DMS 273 treated with DMSO at 0.1 percent for 48 hours (cell line): Measurements from ENCODE around the gene ITGA1.
"Not testable (repeated sequence)": the region's sequence is repeated elsewhere in the genome, so short reads cannot be mapped to it uniquely, and the experiment has no call there.

Experiments used
- DNase-seq: peaks from one replicate; lab custom pipeline; 2025; lab: John Stamatoyannopoulos, UW

ITGA1 gene

DNA sequence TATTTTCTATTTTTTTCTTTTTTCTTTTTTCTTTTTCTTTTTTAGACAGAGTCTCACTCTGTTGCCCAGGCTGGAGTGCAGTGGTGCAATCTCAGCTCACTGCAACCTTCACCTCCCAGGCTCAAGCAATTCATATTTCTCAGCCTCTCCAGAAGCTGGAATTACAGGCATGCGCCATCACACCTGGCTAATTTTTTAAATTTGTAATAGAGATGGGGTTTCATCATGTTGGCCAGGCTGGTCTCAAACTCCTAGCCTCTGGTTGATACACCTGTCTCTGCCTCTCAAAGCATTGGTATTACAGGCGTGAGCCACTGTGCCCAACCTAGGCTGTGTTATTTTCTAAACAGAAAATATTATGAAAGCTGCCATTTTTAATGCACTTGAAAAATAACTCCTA lies 78.3 kb downstream of the ITGA1 start:
- not testable (repeated sequence) for DNase-seq

- no peak for DNase-seq
These were observed 80.1 kb downstream of the ITGA1 start for GRCh38 chr5:52867809-52868208.

- DNase-seq, result no peak
These were observed 80.7 kb downstream of the ITGA1 start for GRCh38 chr5:52868417-52868816.

DNA sequence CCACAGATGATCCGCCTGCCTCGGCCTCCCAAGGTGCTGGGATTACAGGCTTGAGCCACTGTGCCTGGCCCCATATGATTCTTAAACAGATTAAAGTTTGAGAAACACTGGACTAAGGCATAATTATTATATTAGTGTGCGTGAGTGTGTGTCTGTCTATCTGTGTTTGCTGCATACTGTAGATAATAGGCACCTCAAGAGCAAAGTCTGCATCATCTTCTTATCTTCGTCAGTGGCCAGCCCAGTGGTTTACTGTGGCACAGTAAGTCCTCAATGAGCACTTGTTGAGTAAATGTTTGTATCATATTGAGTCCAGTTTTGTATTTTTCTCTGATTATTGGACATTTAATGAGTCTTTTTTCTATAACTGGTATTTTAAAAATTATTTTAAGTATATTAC lies 81.7 kb downstream of the ITGA1 start:
- DNase-seq, result no peak

DNA sequence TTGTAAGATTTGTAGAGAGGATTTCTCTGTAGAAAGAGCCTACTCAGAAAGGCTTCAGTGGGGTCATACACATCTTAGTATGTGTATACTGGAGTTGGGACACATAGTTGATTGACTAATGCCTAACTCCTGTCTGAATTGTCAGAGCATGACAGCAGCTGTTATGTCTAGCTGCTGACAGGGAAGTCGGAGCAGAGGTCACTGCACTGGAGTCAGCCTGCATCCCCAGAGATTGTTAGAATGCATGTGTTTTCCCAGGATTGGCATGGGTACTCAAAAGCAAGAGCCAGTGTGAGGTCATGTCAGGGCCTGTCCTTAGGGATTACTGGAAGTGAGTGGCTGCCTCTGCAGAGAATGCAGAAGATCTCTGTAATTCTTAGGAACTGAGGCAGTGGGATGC lies 82.7 kb downstream of the ITGA1 start:
- DNase-seq, result no peak

DNA sequence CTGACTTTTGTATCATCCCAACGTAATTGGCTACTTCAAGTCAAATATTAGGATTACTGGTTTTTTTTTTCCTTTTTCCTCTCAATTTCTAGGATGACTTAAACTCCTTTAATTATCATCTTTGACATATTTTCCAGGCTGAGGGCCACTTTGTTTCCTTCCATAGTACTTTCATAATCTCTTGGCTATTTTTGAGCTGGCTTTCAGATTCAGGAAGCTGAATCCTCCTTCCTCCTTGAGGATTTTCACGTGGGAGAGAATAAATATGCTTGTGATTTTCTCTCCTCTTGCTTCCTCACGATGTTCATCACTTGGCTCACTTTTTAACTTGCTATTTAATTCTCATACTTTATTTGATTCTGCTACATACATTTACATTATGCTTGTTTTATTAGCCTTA lies 88.1 kb downstream of the ITGA1 start:
- no peak for DNase-seq

DNA sequence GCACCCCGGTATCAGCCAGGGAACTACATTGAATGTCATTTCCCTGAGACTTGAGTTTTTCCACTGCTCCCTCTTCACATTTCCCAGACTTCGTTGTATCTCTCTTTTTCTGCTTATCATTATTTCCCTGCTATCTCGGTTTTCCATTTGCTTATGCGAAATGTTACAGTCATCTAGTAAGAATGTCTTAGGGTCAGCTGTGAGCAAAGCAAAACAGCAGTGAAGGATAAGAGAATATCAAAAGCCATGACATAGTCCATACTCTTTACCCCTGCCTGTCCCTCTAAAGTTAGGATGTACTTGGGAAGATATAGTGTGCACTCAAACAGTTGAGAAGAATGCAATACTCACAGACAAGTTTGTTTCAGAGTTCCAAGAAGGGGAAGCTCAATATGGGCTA lies 88.7 kb downstream of the ITGA1 start:
- no peak for DNase-seq

DNA sequence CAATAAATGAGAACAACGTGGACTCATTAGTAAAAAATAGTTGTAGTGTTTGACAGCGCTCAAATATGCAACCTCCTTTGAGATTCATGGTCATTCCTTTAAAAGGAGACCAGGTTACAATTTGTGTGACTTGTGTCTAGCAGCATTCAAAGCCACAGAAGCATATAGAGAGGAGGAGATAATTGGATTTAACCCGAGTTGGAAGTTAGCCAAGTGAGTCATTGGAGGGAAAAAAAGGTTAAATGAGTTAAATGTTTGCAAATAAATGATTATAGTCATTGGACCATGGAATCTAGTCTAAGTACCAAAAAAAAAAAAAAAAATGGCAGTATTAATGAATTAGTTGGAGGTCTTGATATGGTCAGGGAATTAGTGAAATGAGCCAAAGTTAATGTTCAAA lies 90.9 kb downstream of the ITGA1 start:
- DNase-seq, result no peak

GRCh38 chr5:52880541-52880940 lies 92.8 kb downstream of the ITGA1 start:
- no peak for DNase-seq

DNA sequence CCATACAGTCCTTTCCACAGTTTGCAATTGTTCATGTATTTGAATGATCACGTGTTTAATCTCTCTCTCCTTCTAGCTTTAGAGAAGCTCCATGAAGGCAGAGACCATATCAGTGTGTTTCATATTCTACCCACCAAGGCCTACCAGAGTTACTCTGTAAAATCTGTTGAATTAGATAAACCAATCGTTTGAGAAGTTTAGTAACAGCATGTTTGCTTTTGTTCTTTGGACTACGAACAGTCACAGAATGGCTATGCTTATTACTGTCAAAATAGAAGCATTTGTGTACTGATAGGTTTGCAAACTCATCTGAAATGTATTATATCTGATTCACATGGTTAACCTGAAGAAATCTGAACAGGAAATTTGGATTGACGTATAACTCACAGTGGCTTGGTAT lies 93.8 kb downstream of the ITGA1 start:
- no peak for DNase-seq

DNA sequence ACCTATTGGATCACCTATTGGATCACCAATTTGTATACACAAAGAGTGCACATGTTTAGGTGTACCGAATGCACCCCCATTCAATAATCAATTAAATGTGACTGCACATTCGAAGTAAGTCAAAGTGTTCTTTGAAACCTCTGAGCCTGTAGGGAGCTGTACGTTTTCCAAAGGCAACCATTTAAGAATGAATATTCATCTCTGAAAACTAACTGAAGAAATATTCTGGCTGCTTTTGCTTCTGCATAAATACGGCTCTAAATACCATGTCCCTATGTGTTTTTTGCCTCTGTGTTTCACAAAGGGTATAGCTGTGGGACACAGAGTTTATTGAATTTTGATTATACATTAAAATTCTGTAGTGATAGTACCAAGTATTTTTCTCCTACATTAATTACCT lies 95.4 kb downstream of the ITGA1 start:
- no peak for DNase-seq

DNA sequence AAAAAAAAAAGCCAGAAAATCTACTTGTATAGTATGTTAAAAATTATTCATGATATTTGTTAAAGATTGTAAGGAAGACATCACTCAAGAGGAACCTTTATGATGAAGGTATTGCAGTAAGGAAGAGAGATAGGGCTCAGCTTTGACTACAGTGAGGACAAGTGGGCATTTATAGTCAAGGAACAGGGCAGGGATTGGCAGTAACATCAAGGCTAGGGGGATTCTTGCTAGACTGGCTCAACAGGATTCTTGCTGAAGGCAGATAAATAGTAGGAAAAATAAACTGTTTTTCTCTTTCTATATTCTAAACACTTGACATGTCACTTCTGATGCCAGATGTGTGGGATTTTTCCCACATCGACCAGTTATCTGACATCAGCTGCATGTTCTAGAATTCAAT lies 96.7 kb downstream of the ITGA1 start:
- no peak for DNase-seq

GRCh38 chr5:52885614-52886013 lies 97.9 kb downstream of the ITGA1 start:
- DNase-seq, result no peak

DNA sequence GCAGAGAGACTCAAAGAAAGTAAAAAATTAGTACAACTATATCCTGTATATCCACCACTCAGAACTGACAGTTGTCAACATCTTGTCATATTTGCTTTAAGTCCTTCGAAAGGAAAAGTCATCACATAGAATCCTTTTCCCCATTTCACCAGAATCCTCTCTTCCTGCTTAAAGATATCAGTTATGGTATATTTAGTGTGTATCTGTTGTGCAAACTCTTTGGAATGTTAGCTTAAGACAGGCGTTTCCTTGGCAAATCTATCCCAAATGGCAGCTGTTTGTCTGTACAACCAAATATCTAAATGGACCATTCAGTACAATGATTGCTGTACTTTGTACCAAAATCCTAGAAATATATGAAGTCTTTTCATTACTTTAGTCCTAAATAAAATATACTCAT lies 98.5 kb downstream of the ITGA1 start:
- no peak for DNase-seq

DNA sequence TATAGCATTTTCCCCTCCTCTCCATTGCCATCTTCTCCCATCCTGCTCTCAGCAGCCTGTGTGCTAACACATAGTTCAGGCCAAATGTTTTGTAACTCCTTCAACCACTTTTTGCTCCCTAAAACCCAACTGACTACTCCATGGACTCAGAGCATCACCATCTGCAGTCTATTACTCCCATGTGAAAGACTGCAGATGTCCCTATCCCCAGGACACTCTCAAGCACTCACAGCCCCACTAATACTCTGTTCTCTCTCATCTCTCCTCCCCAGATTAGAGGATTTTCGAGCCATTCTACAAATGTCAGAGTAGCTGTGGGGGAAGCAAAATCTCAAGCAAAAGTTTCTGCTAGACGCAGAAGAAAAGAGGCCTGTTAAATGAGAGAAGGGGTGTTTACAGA lies 99.3 kb downstream of the ITGA1 start:
- no peak for DNase-seq

DNA sequence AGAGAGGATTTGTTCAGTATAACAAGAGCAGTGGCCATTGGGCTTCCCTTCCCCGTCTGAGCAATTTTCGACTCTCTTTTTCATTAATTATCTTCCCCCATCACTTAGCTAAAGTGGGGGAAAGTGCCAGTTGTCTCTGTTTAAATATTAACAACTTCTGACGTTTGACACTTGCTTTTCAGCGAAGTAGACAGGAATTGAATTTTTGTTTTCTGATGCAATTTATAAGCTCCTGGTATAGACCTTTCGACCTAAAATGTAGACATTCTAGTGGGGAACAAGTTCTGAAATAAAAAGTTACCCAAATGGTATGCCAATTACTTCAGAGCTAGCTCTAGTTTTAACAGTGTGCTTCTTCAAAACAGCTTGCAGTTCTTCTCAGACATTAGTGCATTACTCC lies 100.6 kb downstream of the ITGA1 start:
- no peak for DNase-seq

DNA sequence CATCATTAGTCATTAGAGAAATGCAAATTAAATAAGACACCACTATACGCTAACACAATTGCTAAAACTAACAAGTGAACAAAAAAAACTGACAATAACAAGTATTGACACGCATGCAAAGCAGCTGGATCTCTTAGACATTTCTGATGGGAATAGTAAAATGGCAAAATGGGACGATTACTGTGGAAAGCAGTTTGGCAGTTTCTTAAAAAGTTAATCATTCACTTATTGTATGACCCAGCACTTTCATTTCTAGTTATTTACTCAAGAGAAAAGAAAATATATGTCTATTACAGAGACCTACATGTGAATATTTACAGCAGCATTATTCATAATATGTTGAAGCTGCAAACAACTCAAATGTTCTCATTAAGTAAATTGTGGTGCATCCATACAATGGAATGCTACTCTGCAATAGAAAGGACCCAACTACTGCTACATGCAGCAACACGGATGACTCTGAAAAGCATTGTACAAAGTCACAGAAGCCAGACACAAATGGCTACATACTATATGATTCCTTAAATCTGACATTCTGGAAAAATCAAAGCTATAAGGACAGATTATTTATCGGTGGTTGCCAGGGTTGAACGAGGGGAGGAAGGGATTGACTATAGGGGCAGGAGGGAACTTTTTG lies 104.6 kb downstream of the ITGA1 start:
- DNase-seq, result no peak

- DNase-seq, result no peak
These were observed 105.4 kb downstream of the ITGA1 start for GRCh38 chr5:52893105-52893504.

DNA sequence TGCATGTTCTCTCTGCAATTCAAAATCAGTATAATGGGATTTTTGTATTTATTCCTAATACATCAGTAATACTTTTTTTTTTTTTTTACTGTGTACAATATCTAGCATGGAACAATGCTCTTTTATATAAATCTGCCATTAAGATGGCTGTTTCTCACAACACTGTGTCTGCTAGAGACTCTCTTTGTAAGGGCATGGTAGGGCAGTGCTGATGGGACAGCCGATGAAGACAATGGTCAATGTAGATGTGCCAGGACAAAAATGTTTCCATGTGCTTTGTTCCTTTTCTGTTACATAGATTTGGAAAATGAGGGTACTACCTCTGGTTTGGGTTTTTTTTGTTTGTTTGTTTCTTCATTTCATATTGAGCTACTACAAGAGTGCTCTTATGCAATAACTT lies 106.1 kb downstream of the ITGA1 start:
- no peak for DNase-seq

DNA sequence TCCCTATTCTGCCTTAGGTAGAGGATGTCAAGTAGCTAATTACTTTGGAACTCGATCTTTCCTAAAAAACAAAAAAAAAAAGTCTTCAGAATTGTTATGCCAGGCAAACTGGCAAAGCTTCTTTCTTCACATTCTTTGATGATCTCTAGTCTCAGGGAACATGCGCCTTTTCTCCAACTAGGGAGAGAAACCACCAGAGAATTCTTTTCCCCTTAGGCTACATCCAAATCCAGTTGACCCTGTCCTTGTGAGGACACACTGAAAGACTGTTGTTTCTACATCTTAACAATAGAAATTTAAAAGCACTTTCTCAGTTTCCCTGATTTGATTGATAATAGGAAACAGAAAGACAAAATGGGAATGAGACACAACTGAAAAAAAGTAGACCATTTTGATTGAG lies 106.7 kb downstream of the ITGA1 start:
- DNase-seq, result no peak

GRCh38 chr5:52895075-52895474 lies 107.4 kb downstream of the ITGA1 start:
- DNase-seq, result no peak

DNA sequence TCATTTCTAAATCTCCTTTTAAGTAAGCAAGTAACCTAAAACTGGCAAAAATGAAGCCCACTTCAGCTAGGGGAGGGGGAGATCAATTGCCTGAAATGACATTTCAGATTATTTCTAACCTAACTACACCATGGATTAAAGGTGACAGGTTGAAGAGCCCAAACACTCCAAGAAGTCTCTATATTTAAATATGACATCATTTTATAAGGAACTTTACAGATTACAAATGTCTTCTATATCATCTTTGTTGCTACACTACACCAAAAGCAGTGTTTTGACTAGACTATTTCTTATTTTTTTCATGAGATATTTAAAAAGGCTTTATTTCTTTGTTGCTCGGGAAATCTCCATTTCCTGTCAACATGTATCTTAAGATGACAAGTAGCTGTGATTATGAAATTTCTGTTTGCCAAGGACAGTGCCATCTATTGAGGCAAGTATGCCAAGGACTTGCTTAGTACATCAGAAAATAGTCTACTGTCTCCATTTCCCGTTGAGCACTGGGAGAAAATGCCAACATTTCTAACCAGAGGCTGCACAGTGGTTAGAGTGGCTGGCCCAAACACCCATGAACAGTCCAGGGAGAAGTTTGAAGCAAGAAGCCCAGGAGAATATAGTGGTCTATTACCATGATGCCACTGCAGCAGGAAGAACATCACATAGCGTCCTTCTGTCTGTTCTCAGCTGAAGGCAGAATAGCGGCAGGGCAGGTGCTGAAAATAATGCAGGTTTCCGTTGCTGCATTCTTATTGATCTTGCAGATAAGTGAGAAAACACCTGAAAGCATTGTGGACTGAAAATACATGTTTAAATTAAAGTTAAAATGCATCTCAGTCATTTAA lies 108.1 kb downstream of the ITGA1 start:
- no peak for DNase-seq

DNA sequence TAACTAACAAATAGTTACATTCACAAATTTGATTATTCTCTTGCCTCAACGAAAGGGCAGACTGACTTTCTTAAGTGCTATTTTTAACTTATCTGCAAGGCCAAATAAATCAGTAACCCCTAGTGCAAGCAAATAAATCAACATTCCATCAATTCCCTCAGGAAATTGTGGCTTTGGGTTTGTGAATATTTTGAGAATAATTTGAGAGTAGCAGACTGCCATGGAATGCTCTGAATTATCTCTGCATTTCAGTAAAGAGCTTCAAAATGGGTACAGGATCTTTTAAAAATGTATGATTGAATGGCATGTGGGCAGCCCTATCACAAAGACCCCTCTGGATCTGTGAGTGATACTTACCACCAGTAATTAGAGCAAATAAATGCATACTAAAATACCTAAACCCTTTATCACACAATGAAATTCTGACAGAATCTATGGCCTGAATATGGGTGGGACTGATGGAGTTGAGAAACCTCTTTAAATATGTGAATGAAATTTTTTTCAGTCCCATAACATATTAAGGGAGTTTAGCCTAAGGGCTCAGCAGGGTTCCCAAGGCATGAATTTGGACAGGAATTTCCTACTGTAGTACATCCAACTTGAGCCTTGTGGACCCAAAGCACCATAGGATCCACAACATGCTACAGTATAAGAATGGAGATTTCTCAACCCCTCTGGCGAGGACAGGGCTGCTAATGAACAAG lies 109.0 kb downstream of the ITGA1 start:
- DNase-seq, result no peak
